Keratinocyte (primary cell): ENCODE measurements around the gene KIF13A. TPM values are rescaled to one million over a fixed set of nuclear protein-coding genes. Genes with fewer than 3 reads are reported as not detected.

Experiments used
- DNase-seq: peaks from one replicate; pipeline ENCODE4 v3.0.0-alpha.2; 2011; ENCODE audit warnings: low read depth, missing footprints, low spot score
- FAIRE-seq: peaks from 2 replicates; lab custom pipeline; 2011; peaks lifted over from hg19 to GRCh38; lab: Jason Lieb, UNC
- H2AFZ ChIP-seq: 2 replicates; pipeline ENCODE4 v1.6.0; 2012; ENCODE audit warnings: low read length, control low read depth, inconsistent platforms; ENCODE audit not compliant: control insufficient read depth
- H3K27ac ChIP-seq: 2 replicates; pipeline ENCODE4 v1.5.1; 2011; ENCODE audit warnings: low read length; ENCODE audit not compliant: control insufficient read depth, insufficient read depth
- H3K27me3 ChIP-seq: 3 replicates; pipeline ENCODE4 v1.6.0; 2011; ENCODE audit warnings: low read length; ENCODE audit not compliant: control insufficient read depth, insufficient read depth; ENCODE audit errors: extremely low read depth
- H3K36me3 ChIP-seq, 2 experiments: 2 replicates in 1 of 2; 3 replicates in 1 of 2; pipeline ENCODE4 v1.5.1; 2011; ENCODE audit warnings: low read length in 2 of 2, mild to moderate bottlenecking in 1 of 2; ENCODE audit not compliant: control insufficient read depth in 2 of 2, insufficient read depth in 2 of 2; ENCODE audit errors: extremely low read depth in 1 of 2
- H3K4me1 ChIP-seq: 3 replicates; pipeline ENCODE4 v1.5.1; 2011; ENCODE audit warnings: low read length; ENCODE audit not compliant: control insufficient read depth, insufficient read depth; ENCODE audit errors: extremely low read depth
- H3K4me2 ChIP-seq: 3 replicates; pipeline ENCODE4 v1.6.0; 2011; ENCODE audit warnings: low read depth, low read length; ENCODE audit not compliant: control insufficient read depth, insufficient read depth; ENCODE audit errors: extremely low read depth
- H3K4me3 ChIP-seq, 3 experiments: fragments of 200-600 bp in 1 of 3; sonication (generic) in 1 of 3; 2 replicates in 2 of 3; 3 replicates in 1 of 3; pipeline ENCODE4 v1.5.1; 2011 to 2016; ENCODE audit warnings: low read length in 3 of 3, mild to moderate bottlenecking in 3 of 3, control low read depth in 2 of 3, inconsistent platforms in 1 of 3, low read depth in 1 of 3, mixed read lengths in 1 of 3, mixed run types in 1 of 3, moderate library complexity in 1 of 3; ENCODE audit not compliant: control insufficient read depth in 2 of 3, insufficient read depth in 2 of 3; ENCODE audit errors: extremely low read depth in 1 of 3
- H3K79me2 ChIP-seq: 2 replicates; pipeline ENCODE4 v1.6.0; 2012; ENCODE audit warnings: low read length; ENCODE audit not compliant: control insufficient read depth, insufficient read depth
- H3K9ac ChIP-seq: 3 replicates; pipeline ENCODE4 v1.6.0; 2011; ENCODE audit warnings: low read length; ENCODE audit not compliant: control insufficient read depth, insufficient read depth; ENCODE audit errors: extremely low read depth
- H3K9me1 ChIP-seq: 3 replicates; pipeline ENCODE4 v1.6.0; 2011; ENCODE audit warnings: low read length; ENCODE audit not compliant: control insufficient read depth, insufficient read depth; ENCODE audit errors: extremely low read depth
- H3K9me3 ChIP-seq: 2 replicates; pipeline ENCODE4 v1.5.1; 2012; ENCODE audit warnings: low read depth, low read length; ENCODE audit not compliant: control insufficient read depth
- H4K20me1 ChIP-seq: 3 replicates; pipeline ENCODE4 v1.6.0; 2011; ENCODE audit warnings: low read length; ENCODE audit not compliant: control insufficient read depth, insufficient read depth; ENCODE audit errors: extremely low read depth
- CTCF ChIP-seq, 3 experiments: IDR thresholded peaks in 1 of 3; conservative IDR thresholded peaks in 1 of 3; optimal IDR thresholded peaks in 1 of 3; 2 replicates in 2 of 3; 3 replicates in 1 of 3; pipeline versions ENCODE3 to v1.5.1; 2011; ENCODE audit warnings: low read length in 3 of 3, mild to moderate bottlenecking in 3 of 3, moderate library complexity in 2 of 3, control low read depth in 1 of 3, inconsistent platforms in 1 of 3; ENCODE audit not compliant: insufficient read depth in 2 of 3; ENCODE audit errors: extremely low read depth in 1 of 3
- EZH2 ChIP-seq: IDR thresholded peaks from one replicate; pipeline ENCODE4 v1.6.1; 2012; ENCODE audit warnings: inconsistent platforms, mild to moderate bottlenecking, low read length, moderate library complexity
- dilution Hi-C: fragments of 300-500 bp; cut with MboI; formaldehyde crosslinking; loops from one replicate; pipeline ENCODE4 v1.7.0; 2020; ENCODE audit warnings: low sequenced_read_pairs; ENCODE audit not compliant: extremely low pct_ligation_motif_present
- polyA plus RNA-seq, 5 experiments: library from polyadenylated mRNA; depleted of rRNA in 3 of 5; stranded (reverse) in 3 of 5; stranded (forward) in 1 of 5; unstranded in 1 of 5; fragments of >200 nt; gene quantifications; 1 replicate in 1 of 5; 2 replicates in 3 of 5; 3 replicates in 1 of 5; pipeline versions ENCODE4 v1.2.1 to v1.2.3, GENCODE V29; 2011 to 2012; ENCODE audit warnings: missing spikeins in 2 of 5, low read depth in 1 of 5, low replicate concordance in 1 of 5

The KIF13A gene
- polyA plus RNA-seq, 1 donor (not counting 4 experiments of a cell fraction or from before 2014, with no cell fraction given), result 96.2 TPM

GRCh38 chr6:17881085-17881858, 106.2 kb downstream of the KIF13A start:
- FAIRE-seq, result no peak
- dilution Hi-C loops, result no loop called here

GRCh38 chr6:17879184-17879583, 108.3 kb downstream of the KIF13A start:
- H3K9me3 ChIP-seq, result no peaks in the 10 kb centered on the region
- H3K79me2 ChIP-seq, result peaks cover 55% of the 10 kb centered on the region
- no peaks in the 10 kb centered on the region for H3K9me1 ChIP-seq
- DNase-seq (no peak), FAIRE-seq (no peak)
- no peaks in the 10 kb centered on the region for H4K20me1 ChIP-seq
- TF ChIP-seq CTCF (optimal IDR thresholded peaks at IDR 0.05 in 1 of 3, IDR thresholded peaks at IDR 0.05 in 1 of 3, conservative IDR thresholded peaks at IDR 0.05 in 1 of 3; ENCODE audit: extremely low read depth in 1 of 3, insufficient read depth in 2 of 3, low read length in 3 of 3) (no peak), EZH2 (no peak)
- no peak overlapping the region for H3K4me3 ChIP-seq
- H3K27me3 ChIP-seq, result no peaks in the 10 kb centered on the region
- H2AFZ ChIP-seq, result no peak overlapping the region
- H3K27ac ChIP-seq, result no peak overlapping the region
- H3K4me1 ChIP-seq, result peaks cover 20% of the 10 kb centered on the region
- peaks cover 2 to 8% of the 10 kb centered on the region in 2 experiments for H3K36me3 ChIP-seq
- no peak overlapping the region for H3K9ac ChIP-seq
- no peak overlapping the region for H3K4me2 ChIP-seq
- dilution Hi-C loops, result no loop called here

More at GRCh38 chr6:17881085-17881858, 106.2 kb downstream of the KIF13A start:
- Histone ChIP-seq H3K4me1 (peaks cover 31% of the 10 kb centered on the region), H3K9ac (no peak overlapping the region), H2AFZ (no peak overlapping the region), H3K36me3 (peaks cover 2 to 8% of the 10 kb centered on the region in 2 experiments), H3K4me3 (no peak overlapping the region), H3K27me3 (no peaks in the 10 kb centered on the region), H4K20me1 (no peaks in the 10 kb centered on the region), H3K9me1 (peaks cover under 1% of the 10 kb centered on the region), H3K79me2 (peaks cover 57% of the 10 kb centered on the region), H3K27ac (no peak overlapping the region), H3K4me2 (no peak overlapping the region), H3K9me3 (no peaks in the 10 kb centered on the region)
- TF ChIP-seq EZH2 (no peak), CTCF (optimal IDR thresholded peaks at IDR 0.05 in 1 of 3, IDR thresholded peaks at IDR 0.05 in 1 of 3, conservative IDR thresholded peaks at IDR 0.05 in 1 of 3; ENCODE audit: extremely low read depth in 1 of 3, insufficient read depth in 2 of 3, low read length in 3 of 3) (no peak)
- DNase-seq, result no peak
